ENCODE results near the gene GPR45.
A peak's percentile ranks its signal among the peaks of the same experiment; 100 is the strongest.
"Not testable (repeated sequence)": the region's sequence is repeated elsewhere in the genome, so short reads cannot be mapped to it uniquely, and the experiment has no call there.

GPR45 gene, protein sequence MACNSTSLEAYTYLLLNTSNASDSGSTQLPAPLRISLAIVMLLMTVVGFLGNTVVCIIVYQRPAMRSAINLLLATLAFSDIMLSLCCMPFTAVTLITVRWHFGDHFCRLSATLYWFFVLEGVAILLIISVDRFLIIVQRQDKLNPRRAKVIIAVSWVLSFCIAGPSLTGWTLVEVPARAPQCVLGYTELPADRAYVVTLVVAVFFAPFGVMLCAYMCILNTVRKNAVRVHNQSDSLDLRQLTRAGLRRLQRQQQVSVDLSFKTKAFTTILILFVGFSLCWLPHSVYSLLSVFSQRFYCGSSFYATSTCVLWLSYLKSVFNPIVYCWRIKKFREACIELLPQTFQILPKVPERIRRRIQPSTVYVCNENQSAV

GRCh38 chr2:105241443-105241842 is at the start of gene GPR45:
Gene GPR45 (plus strand): TSS chr2:105241743. CDS start chr2:105241859, 116 bp downstream.
- no peak for DNase-seq

DNA sequence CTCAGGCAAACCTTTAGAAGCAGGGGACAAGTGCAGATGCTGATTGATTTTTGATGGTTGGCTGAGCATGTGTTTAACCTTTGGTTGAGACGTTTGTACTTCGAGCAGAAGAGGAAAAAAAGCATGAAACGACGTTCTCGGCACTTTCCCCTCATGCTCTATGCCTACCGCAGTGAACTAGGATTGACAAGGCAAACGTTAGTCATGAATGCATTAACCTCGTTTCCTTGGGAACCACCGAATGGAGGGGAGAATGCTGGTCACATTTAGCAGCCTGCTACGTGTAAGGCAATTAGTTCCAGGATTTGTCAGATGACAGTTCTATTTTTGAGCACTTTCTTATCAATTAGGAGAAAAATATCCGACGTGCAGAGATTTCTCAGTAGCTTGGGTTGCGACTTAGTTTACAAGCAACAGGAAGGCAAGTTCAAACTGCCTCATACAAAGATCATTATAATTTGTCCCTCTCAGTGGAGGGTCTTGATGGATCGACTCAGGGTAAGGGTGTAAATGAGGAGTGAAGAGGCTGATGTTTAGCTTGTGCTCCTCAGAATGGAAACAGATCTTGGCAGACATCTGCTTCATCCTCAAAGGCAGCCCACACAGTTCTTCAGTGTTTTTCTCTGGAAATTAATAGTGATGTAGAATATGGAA is 47.4 kb upstream of the GPR45 start:
- no peak for DNase-seq

DNA sequence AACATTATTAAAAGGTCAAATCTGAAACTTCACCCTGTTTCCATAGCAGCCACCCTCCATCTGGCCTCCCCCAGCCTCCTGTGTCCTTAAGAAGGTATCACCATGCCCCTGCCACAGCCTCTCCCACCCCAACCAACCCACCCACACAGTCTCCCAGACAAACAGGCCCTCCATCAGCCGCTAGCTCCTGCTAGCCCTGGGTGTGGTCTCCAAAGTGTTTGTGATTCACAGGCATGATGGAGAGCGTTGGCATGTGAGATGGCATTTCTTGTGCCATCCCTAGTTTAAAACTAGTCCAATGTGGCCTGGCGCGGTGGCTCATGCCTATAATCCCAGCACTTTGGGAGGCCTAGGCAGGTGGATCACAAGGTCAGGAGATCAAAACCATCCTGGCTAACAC is 44.9 kb upstream of the GPR45 start:
- DNase-seq = no peak

DNA sequence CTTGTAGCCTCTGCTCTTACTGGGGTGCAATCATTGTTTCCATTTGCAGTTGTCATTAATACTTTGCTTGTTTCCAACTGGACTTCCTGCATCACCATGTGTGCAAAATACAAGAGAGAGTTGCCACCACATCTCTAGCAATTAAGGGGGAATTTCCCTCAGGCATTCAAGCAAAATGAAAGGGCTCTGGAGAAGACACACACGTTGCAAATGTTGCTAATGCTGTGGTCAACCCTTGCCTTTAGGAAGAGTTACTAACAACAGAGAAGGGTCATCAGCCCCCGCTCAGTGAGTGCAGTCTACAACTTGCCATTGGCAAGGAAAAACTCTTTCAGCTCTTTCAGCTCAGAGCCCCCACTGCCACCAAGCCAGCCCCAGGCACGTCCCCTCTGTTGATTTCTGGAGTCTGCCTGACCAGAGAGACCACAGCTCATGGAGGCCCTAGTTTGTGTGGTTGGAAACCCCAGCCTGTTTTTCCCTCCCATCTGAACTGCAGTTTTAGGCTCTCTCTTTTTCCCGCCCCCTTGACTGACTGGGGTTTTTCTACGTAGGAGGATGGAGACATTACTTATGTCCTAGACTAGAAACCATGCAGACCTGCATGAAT is 25.9 kb upstream of the GPR45 start:
- no peak for DNase-seq

DNA sequence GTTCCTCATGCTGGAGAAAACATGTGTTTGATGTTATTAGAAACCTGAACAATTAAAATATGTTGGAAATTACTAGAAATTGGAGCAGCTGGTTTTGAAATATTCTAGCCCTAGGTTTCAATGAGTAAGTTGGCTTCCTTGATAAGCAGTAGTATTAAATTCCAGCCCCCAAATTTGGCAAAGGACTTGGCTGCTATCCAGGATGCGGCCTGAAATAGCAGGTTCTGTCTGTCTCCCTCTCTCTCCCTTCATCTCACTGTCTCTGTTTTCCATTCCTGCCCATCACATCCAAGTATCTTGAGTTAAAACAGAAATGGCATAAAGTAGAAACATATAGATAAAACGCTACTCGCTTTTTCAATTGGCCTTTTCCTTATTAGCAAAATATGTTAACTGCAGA is 20.9 kb upstream of the GPR45 start:
- DNase-seq = no peak

DNA sequence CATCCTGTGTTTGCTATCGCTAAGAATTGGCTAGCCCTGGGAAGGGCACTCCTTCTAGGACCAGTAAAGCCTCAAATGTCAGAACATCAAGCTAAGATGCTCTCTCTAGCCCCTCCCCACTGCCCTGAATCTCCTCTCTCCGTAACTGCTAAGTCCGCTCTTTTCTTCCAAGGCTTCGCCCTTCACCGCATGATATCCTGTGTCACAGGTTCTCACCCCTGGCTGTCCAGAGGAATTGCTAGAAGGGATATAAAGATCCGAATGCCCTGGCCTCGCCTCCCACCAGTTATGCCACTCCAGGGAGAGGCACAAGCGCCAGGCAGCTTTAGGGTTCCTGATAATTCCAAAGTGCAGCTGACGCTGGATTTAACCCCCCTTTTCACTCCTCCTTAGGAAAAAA is 17.1 kb upstream of the GPR45 start:
- DNase-seq = no peak

DNA sequence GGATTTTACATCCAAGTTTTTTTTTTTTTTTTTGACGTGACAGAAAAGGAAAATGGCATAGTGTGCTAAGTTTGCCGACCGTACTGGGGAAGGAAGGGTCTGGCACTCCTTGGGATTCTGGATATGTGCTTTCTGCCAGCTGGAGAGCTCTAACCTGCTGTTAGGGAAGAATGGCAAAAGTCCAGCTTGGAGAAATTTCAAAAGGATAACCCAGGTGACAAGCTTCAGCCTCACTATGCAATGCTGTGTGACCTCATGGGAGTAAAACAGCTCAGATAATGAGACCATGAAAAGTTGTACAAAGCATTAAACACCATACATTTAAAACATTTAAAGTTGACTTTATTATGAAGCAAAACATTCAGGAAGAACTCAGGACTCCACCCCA is 10.3 kb upstream of the GPR45 start:
- DNase-seq = no peak

DNA sequence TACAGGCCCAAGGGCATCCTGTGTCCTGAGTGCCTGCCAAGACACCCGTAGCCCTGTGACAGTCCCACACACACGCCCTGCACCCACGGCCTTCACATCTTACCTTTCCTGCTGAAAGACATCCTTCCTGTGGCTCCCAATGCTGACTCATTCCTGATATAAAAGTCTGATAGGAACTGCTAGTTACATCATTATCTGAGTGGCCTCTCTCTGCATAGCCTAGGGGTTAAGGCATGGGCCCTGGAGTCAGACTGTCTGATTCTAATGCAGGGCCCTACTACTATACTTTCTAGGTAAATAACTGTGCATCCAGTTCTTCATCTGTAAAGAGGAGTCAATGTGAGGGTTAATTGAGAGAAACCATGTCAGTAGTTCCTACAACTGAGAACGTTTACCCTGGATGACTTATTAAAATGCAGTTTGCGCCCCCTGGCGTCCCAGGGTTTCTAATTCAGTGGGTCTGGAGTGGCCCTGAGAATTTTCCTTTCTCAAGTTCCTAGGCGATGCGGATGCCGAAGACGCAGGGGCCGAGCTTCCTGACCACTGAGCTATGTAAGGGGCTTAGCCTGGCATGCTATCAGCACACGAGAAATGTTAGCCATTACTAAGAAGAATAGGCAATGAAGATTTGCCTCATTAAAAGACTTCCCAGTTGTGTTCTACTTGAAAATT is 6.0 kb upstream of the GPR45 start:
- peak; percentile 46 for DNase-seq

DNA sequence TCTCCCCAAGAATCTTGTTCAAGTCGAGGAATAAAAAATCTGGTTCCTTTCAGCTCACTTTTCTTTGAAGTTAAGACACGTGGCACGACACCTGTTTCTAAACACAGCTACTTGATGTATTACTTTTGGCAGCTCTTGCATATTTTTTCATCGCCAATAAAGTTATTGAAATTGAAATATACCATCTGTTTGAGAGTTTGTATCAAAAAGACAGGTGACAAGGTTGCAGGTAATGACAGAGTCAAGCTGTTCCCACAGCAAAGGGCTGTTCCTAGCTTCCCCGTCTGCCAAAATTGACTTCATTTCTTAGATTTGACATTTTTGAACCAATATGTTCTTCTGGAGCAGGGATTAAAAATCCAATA is 5.5 kb upstream of the GPR45 start:
- no peak for DNase-seq

DNA sequence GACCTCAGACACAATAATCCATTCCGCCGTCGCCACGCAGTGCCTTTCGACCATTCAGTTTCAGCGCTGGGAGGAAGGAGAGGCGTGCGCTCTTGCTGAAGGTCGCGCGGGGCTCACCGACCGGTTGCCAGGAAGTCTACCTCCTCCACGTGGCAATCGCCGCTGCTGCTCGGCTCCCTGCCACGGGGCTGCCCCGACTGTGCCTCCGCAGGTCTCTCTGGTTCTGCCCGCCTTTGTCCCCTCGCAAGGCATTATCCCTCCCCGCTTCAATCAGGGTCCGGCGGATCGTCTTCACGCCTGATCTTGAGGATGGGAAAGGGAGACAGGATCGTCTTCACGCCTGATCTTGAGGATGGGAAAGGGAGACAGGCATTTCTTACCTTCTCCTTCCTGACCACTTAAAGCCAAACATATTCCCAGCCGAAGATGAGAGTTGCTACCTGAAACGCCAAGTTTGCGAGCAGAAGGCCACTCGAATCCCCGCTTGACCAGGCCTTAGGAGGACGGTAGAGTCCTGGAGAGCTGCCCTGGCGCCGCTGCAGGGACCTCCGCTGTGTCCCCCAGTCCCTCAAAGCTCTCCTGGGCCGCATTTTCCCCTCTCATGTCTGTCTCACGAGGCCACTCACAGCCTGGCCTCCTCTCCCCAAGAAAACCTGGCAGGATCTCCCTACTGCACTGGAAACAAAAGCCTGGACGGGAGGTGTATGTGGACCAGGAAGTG is 4.3 kb upstream of the GPR45 start:
- no peak for DNase-seq

GRCh38 chr2:105238664-105239240 is 2.8 kb upstream of the GPR45 start:
- no peak for DNase-seq

- no peak for DNase-seq
Observed at GRCh38 chr2:105239924-105240323, 1.6 kb upstream of the GPR45 start.

GRCh38 chr2:105242286-105242993 is 897 bp downstream of the GPR45 start:
- no peak for DNase-seq

DNA sequence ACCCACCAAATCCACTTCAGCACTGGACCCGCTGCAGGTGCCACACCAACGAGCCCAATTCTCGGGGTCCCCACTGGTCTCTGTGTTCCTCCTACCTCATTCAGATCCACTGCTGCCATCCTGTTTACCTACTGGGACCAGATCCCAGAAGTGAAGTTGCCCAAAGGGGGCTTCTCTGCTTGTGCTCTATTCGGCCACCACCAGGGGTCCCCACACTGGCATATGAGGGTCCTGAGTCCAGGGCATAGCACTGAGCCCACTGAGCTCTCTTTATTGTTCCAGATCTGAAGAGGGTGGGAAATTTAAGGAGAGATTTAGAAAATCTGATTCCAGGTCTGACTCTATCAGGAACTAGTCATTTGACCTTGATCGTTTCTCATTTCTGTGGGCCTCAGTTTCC is 2.4 kb downstream of the GPR45 start:
- DNase-seq = no peak

DNA sequence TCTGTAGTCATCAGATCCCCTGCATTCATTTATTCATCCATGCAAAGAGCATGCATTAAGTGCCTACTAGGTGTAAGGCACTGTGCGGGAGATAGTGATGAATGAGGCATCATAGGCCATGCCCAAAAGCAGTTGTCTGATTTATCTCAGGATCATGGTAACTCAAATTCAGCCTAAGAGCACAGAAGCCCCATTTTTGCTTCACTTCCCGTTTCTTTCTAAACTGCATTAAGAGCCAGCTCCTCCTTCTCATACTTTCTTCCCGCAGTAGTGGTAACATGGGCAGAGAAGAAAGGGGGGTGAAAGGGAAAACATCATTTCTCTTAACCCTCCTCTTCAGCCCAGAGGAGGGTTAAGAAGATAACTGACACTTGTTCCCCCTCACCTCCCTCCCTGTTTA is 2.9 kb downstream of the GPR45 start:
- no peak for DNase-seq

GRCh38 chr2:105248316-105249070 is 7.0 kb downstream of the GPR45 start:
- no peak for DNase-seq

DNA sequence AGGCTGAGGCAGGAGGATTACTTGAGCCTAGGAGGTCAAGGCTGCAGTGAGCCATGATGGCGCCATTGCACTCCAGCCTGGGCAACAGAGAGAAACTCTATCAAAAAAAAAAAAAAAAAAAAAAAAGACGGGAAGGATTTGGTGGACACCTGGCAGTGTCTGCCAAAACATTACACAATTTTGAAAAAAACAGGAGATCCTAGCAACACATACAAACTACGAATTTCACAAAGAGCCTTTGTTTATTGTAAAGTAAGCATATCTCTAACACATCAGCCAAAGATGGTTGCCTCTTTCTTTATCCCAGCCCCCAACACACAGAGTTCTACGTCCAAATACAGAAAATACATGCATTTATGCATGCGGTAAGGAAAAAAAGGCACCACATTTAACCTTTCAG is 7.6 kb downstream of the GPR45 start:
- DNase-seq = no peak

DNA sequence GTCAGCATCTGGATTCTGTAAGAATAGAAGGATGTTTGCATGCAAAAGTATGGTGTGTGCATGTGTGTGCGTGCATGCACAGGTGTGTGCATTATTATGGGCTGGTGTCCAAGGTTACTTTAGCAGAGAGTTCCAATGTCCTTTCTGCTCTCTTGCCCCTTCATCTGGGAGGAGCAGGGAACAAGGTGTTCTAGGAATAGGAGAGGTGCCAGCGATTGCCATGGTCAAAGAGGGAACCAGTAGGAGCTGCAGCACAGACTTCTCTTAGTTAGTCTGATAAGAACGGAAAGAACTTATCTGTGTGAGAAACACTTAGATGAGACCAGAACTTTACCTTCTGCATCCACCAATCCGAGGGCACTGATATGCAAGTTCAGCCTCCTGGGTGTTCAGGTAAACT is 8.3 kb downstream of the GPR45 start:
- DNase-seq = no peak

- DNase-seq = not testable (repeated sequence)
Observed at GRCh38 chr2:105251016-105251648, 9.6 kb downstream of the GPR45 start.

GRCh38 chr2:105252271-105252670 is 10.7 kb downstream of the GPR45 start:
- no peak for DNase-seq
